ENCODE results near the gene MATN1. TPM values are rescaled to one million over a fixed set of nuclear protein-coding genes. Genes with fewer than 3 reads are reported as not detected.

Gene MATN1
- polyA plus RNA-seq, 2 of the 4 experiments (the other 2 are of a cell fraction): 0.05 to 0.17 TPM

DNA sequence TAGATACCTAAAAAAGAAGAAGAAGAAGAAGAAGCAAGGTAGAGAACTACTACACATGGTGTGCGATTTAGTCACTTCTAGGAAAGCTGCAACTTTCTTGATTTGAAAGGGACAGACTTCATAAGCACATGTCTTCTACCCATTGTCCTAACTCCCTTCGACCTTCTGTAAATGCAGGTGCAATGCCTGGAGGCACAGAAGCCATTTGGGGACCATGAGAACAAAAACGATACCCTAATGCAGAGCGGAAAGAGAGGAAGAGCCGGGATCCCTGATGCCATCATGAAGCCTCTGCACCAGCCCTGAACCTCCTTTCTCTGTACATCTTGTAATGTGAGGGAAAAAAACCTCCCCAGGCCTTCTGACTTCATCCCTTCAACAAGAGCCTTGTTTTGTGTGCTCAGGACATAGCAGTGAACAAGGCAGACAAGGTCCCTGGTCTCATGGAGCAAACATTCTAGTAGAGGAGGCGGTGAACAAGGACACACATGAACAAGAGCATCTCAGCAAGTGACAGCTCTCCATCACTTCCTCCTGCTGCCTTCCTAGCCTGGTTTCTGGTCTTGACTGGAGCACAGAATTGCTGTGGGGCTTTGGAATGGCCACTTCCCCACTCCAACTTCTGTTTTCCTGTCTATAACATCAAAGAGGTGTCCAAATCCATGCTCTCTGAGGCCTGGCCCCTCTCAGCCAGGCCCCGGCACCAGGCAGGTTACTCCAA lies 39.7 kb upstream of the MATN1 start:
- ChIA-PET CTCF (interaction anchor here (1.4 to 4.7 kb wide), 2 partner anchors 16 to 148 kb away, joined by 4 to 23 read pairs; no protein-coding TSS in a partner anchor), POLR2A (no interaction called here)

DNA sequence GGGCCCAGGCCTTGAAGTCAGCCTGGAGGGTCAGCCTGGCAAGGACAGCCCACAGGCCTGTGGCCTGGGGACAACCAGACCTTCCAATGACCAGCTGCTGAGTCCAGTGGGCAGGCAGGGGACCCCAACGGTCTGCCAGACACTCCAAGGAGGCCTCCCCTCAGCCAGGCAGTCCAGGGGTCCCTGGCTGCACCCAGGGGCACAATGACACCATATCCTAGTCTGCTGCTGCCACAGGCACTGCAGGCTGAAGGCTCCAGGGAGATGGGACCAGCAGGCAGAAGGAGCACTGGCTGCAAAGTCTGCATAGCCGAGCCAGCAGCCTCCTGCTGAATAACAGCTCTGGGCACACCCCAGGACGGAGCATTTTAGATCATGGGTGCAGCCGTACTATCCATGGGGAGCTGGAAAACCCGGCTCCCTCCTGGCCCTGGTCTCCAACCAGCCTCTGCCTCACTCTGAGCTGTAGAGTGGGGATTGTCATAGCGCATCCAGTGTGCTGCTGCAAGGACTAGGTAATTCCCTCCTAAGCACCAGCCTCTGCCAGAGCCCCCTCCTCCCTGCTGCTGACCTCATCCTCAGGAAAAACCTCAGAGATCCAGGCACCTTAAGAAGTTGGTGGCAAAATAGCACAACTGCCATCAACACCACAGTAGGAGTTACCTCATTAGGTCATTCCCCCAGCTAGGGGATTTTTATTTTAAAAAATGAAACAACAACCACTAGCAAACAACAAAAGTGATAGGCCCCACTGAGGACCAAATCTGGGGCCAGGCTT lies 39.0 kb upstream of the MATN1 start:
- TF ChIP-seq MAZ (IDR thresholded peaks at IDR 0.05; ENCODE audit: borderline replicate concordance, low read depth, low read length) (no peak), HDAC2 (IDR thresholded peaks at IDR 0.05) (no peak), FOSL2 (IDR thresholded peaks at IDR 0.05) (no peak), FOSL2 (CRISPR knock-in tag; IDR thresholded peaks at IDR 0.05) (no peak), RFX5 (IDR thresholded peaks at IDR 0.05) (no peak), KDM1A (IDR thresholded peaks at IDR 0.05; ENCODE audit: low read depth) (no peak), HOXA7 (CRISPR knock-in tag; IDR thresholded peaks at IDR 0.05) (no peak), FOXS1 (CRISPR knock-in tag; IDR thresholded peaks at IDR 0.05) (no peak), CBX2 (IDR thresholded peaks at IDR 0.05; ENCODE audit: borderline replicate concordance, low read depth) (no peak), EP300 (IDR thresholded peaks at IDR 0.05) (no peak), KDM5A (IDR thresholded peaks at IDR 0.05) (no peak)
- TF ChIP-seq, protein P1, sequence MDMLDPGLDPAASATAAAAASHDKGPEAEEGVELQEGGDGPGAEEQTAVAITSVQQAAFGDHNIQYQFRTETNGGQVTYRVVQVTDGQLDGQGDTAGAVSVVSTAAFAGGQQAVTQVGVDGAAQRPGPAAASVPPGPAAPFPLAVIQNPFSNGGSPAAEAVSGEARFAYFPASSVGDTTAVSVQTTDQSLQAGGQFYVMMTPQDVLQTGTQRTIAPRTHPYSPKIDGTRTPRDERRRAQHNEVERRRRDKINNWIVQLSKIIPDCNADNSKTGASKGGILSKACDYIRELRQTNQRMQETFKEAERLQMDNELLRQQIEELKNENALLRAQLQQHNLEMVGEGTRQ (IDR thresholded peaks at IDR 0.05): no peak
- TF ChIP-seq, protein P2, sequence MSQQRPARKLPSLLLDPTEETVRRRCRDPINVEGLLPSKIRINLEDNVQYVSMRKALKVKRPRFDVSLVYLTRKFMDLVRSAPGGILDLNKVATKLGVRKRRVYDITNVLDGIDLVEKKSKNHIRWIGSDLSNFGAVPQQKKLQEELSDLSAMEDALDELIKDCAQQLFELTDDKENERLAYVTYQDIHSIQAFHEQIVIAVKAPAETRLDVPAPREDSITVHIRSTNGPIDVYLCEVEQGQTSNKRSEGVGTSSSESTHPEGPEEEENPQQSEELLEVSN (IDR thresholded peaks at IDR 0.05; ENCODE audit: borderline replicate concordance, low read depth): no peak
- WGBS (ENCODE audit: missing lambda C conversion rate): no CpG with 5 or more reads among the region's 6 CpGs
- ChIA-PET POLR2A (no interaction called here), CTCF (interaction anchor here (1.4 to 4.7 kb wide), 2 partner anchors 17 to 149 kb away, joined by 4 to 23 read pairs; no protein-coding TSS in a partner anchor)
- Histone ChIP-seq H3K4me3 (no peak overlapping the region), H3K4me1 (no peaks in the 10 kb centered on the region), H3K4me2 (no peak overlapping the region), H3K9me3 (no peaks in the 10 kb centered on the region), H3K27ac (no peak overlapping the region)
- ATAC-seq (no peak), DNase-seq (ENCODE audit: low read depth in 1 of 2, low spot score in 1 of 2) (no peak), FAIRE-seq (no peak)

More for the DNA sequence above, 39.7 kb upstream of the MATN1 start:
- Histone ChIP-seq H3K4me3 (no peak overlapping the region), H3K9me3 (no peaks in the 10 kb centered on the region), H3K4me2 (no peak overlapping the region), H3K27ac (no peak overlapping the region), H3K4me1 (no peaks in the 10 kb centered on the region)
- FAIRE-seq (no peak), ATAC-seq (no peak), DNase-seq (ENCODE audit: low read depth in 1 of 2, low spot score in 1 of 2) (no peak)
- TF ChIP-seq PHF8 (IDR thresholded peaks at IDR 0.05; ENCODE audit: borderline replicate concordance, low read depth) (no peak), GATA3 (IDR thresholded peaks at IDR 0.05; ENCODE audit: borderline replicate concordance) (no peak), HDAC2 (IDR thresholded peaks at IDR 0.05) (no peak), POLR2A (IDR thresholded peaks at IDR 0.05; ENCODE audit: low read length) (no peak), MYC (IDR thresholded peaks at IDR 0.05; ENCODE audit: borderline replicate concordance, low read length) (no peak), RCOR1 (IDR thresholded peaks at IDR 0.05; ENCODE audit: low read depth, low read length) (no peak), MAFK (IDR thresholded peaks at IDR 0.05; ENCODE audit: partially characterized antibody) (no peak), CHD2 (IDR thresholded peaks at IDR 0.05; ENCODE audit: low read length, partially characterized antibody) (no peak), MAZ (IDR thresholded peaks at IDR 0.05; ENCODE audit: borderline replicate concordance, low read depth, low read length) (no peak), ZC3H11A (IDR thresholded peaks at IDR 0.05) (no peak), KDM5A (IDR thresholded peaks at IDR 0.05) (no peak), EHMT2 (IDR thresholded peaks at IDR 0.05; ENCODE audit: low read depth) (no peak), ZNF302 (CRISPR knock-in tag; IDR thresholded peaks at IDR 0.05) (no peak), JUN (IDR thresholded peaks at IDR 0.05) (no peak), HOXB13 (CRISPR knock-in tag; IDR thresholded peaks at IDR 0.05; ENCODE audit: low read depth) (no peak), EP300 (IDR thresholded peaks at IDR 0.05) (no peak), SMC3 (IDR thresholded peaks at IDR 0.05) (no peak), JUNB (IDR thresholded peaks at IDR 0.05) (no peak), RNF2 (IDR thresholded peaks at IDR 0.05; ENCODE audit: borderline replicate concordance, low read depth) (no peak)
- TF ChIP-seq, protein P3, sequence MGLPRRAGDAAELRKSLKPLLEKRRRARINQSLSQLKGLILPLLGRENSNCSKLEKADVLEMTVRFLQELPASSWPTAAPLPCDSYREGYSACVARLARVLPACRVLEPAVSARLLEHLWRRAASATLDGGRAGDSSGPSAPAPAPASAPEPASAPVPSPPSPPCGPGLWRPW (IDR thresholded peaks at IDR 0.05): no peak
- 73% methylated on average over 7 of the region's 7 CpGs for WGBS (ENCODE audit: missing lambda C conversion rate)
